ENCODE data around the gene ARHGEF40. TPM values are rescaled to one million over a fixed set of nuclear protein-coding genes. Genes with fewer than 3 reads are reported as not detected.
"Not testable (repeated sequence)": the region's sequence is repeated elsewhere in the genome, so short reads cannot be mapped to it uniquely, and the experiment has no call there.

The ARHGEF40 gene
- total RNA-seq, 2 donors from 2014 or later: 0.26 TPM; not detected in 1

- Mint-ChIP-seq H3K36me3 (ENCODE audit: low read depth) (no peaks in the 10 kb centered on the region), H3K4me3 (no peak overlapping the region), H3K9me3 (no peaks in the 10 kb centered on the region), H3K27me3 (peaks cover 9% of the 10 kb centered on the region), H3K4me1 (no peaks in the 10 kb centered on the region), H3K27ac (peak overlapping the region; percentile 47)
- ATAC-seq (replicated peaks): no peak
Measured at GRCh38 chr14:21033133-21033698, 36.9 kb upstream of the ARHGEF40 start.

- no peak for ATAC-seq (replicated peaks)
- no peaks in the 10 kb centered on the region for H3K36me3 Mint-ChIP-seq (ENCODE audit: low read depth)
- no peaks in the 10 kb centered on the region for H3K4me1 Mint-ChIP-seq
Measured at GRCh38 chr14:21034707-21035106, 35.4 kb upstream of the ARHGEF40 start, which contains the start of gene RNASE13. RNASE13 (minus strand) TSS chr14:21034807; CDS start chr14:21034288, 519 bp downstream.

GRCh38 chr14:21036751-21037150 is 33.4 kb upstream of the ARHGEF40 start:
- H3K27me3 Mint-ChIP-seq: peaks cover 9% of the 10 kb centered on the region
- no peak overlapping the region for H3K27ac Mint-ChIP-seq
- peak; percentile 61 for ATAC-seq (replicated peaks)

More at GRCh38 chr14:21034707-21035106, 35.4 kb upstream of the ARHGEF40 start, which contains the start of gene RNASE13:
- H3K27me3 Mint-ChIP-seq: peaks cover 9% of the 10 kb centered on the region
- H3K4me3 Mint-ChIP-seq: no peak within 1 kb of the TSS
- H3K9me3 Mint-ChIP-seq: no peaks in the 10 kb centered on the region
- no peak within 1 kb of the TSS for H3K27ac Mint-ChIP-seq

GRCh38 chr14:21037156-21037555 is 32.9 kb upstream of the ARHGEF40 start:
- peaks cover 9% of the 10 kb centered on the region for H3K27me3 Mint-ChIP-seq
- H3K9me3 Mint-ChIP-seq: no peaks in the 10 kb centered on the region
- H3K27ac Mint-ChIP-seq: no peak overlapping the region
- H3K4me1 Mint-ChIP-seq: no peaks in the 10 kb centered on the region
- no peak for ATAC-seq (replicated peaks)
- H3K4me3 Mint-ChIP-seq: no peak overlapping the region
- no peaks in the 10 kb centered on the region for H3K36me3 Mint-ChIP-seq (ENCODE audit: low read depth)

More at GRCh38 chr14:21036751-21037150, 33.4 kb upstream of the ARHGEF40 start:
- no peaks in the 10 kb centered on the region for H3K36me3 Mint-ChIP-seq (ENCODE audit: low read depth)
- no peaks in the 10 kb centered on the region for H3K9me3 Mint-ChIP-seq
- no peak overlapping the region for H3K4me3 Mint-ChIP-seq
- no peaks in the 10 kb centered on the region for H3K4me1 Mint-ChIP-seq

- no peak for ATAC-seq (replicated peaks)
- Mint-ChIP-seq H3K4me1 (no peaks in the 10 kb centered on the region), H3K27me3 (no peaks in the 10 kb centered on the region), H3K9me3 (no peaks in the 10 kb centered on the region), H3K27ac (peak overlapping the region; percentile 41), H3K36me3 (ENCODE audit: low read depth) (no peaks in the 10 kb centered on the region), H3K4me3 (no peak overlapping the region)
Measured at GRCh38 chr14:21038441-21039422, 31.4 kb upstream of the ARHGEF40 start.

DNA sequence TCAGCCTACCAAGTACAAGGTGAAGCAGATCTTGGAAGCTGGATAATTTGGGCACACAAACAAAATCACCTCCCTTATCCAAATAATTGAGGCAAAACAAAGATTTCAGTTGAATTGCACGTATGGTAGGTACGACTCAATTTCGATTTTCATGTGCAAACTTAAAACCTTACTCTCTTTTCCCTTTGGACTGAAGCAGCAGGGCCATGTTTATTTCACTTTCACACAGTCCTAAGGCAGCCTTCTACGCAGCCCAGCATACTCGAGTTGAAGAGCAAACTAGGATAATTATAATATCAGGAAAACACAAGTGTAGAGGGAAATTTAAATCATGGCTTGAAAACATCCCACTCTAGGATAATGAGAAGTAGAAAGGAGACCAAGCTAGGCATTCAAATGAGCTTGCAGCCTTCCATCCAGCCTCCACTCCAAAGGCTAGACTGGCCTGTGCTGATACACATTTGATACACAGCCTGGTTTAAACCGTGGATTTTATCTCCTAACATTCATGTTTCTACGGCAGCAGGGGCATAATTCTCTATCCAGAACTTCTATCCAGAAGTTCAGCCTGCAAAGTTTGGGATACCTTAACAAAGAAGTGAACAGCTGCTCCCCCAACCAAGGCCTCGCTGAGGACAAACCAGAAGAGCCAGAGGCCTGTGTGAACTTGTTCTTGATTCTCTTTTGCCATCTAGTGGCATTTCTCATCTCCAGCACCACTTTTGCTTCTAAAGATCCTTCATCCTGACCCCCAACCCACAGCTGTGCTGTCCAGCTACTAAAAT is 30.3 kb upstream of the ARHGEF40 start:
- H3K36me3 Mint-ChIP-seq (ENCODE audit: low read depth): no peaks in the 10 kb centered on the region
- peak; percentile 43 for ATAC-seq (replicated peaks)
- H3K4me1 Mint-ChIP-seq: peaks cover 6% of the 10 kb centered on the region
- no peaks in the 10 kb centered on the region for H3K27me3 Mint-ChIP-seq
- no peak overlapping the region for H3K4me3 Mint-ChIP-seq
- H3K27ac Mint-ChIP-seq: peak overlapping the region; percentile 41
- H3K9me3 Mint-ChIP-seq: no peaks in the 10 kb centered on the region

DNA sequence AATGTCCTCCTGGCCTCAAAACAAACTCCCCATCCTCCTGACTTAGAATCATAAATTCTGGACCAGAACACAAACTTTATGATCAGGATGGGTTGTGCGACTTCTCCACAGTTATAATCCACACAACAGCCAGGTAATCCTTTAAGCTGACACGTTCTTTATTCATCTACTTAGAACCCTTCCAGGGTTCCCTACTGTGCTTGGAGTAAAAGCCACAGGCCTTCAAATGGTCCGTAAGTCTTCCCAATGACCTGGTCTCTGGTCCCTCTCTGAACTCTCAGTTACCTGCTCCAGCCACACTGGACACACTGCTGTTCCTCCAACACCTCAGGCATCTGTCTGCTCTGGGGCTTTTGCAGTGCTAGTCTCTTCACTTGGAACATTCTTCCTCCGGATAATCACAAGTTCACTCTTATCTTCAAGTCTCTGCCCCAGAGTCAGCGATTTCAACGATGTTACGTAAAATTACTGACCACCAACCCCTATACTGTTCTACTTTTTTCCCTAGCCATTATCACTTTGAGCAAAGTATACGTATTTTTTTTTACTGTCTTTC is 29.7 kb upstream of the ARHGEF40 start:
- H3K4me1 Mint-ChIP-seq: peaks cover 12% of the 10 kb centered on the region
- H3K4me3 Mint-ChIP-seq: no peak overlapping the region
- H3K27me3 Mint-ChIP-seq: no peaks in the 10 kb centered on the region
- ATAC-seq (replicated peaks): no peak
- H3K27ac Mint-ChIP-seq: peak overlapping the region; percentile 15
- H3K9me3 Mint-ChIP-seq: no peaks in the 10 kb centered on the region
- no peaks in the 10 kb centered on the region for H3K36me3 Mint-ChIP-seq (ENCODE audit: low read depth)

DNA sequence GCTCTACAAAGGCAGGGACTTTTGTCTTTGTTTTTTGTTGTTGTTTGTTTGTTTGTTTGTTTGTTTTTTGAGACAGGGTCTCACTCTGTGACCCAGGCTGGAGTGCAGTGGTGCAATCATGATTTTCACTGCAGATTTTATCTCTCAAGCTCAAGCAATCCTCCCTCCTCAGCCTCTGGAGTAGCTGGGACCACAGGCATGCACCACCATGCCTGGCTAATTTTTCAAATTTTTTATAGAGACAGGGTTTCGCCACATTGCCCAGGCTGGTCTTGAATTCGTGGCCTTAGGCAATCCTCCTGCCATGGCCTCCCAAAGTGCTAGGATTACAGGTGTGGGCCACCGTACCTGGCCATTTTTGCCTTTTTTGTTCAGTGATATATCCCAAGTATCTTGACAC is 29.2 kb upstream of the ARHGEF40 start:
- H3K4me3 Mint-ChIP-seq; H3K36me3 Mint-ChIP-seq (ENCODE audit: low read depth); H3K9me3 Mint-ChIP-seq; H3K27me3 Mint-ChIP-seq; ATAC-seq (replicated peaks): not testable (repeated sequence)
- H3K4me1 Mint-ChIP-seq: peaks cover 12% of the 10 kb centered on the region
- peak overlapping the region; percentile 15 for H3K27ac Mint-ChIP-seq

DNA sequence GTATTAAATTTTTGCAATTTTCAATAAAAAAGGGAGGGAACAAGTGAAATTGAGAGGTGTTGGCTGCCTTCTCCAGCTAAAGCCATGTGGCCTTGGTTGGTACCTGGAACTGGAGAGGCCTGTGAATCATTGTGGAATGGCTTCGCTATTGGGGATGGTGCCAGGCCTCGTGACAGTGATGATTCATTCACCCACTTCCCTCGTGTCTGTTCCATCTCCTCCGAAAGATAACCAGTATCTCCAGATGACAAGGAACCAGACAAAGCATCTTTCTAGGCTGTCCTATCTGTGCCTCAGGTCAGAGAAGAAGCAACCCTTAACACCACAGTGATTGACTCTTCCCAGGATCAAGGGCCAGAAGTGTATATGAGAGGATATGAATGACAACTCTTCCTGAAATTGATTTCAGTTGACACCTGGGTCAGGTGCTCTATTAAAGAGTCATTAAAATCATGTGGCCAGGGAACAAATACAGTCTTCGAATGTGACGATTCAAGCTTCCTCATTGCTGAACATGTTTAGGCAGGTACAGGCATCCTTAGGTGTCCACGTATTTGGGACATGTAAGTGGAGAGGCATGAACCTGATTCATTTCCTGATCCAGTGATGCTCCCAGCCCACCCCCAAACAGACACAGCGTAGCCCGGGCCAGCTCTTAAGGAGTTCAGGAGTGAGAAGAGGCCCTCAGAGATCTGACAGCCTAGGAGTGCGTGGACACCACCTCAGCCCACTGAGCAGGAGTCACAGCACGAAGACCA is 28.2 kb upstream of the ARHGEF40 start, which contains the start of gene RNASE7:
Gene RNASE7, plus strand, starts transcription at position 687 of the 758 bp plus-strand sequence. CDS start 631 bp downstream, outside the sequence.
- no peak within 1 kb of the TSS for H3K4me3 Mint-ChIP-seq
- peaks cover 12% of the 10 kb centered on the region for H3K4me1 Mint-ChIP-seq
- H3K27me3 Mint-ChIP-seq: no peaks in the 10 kb centered on the region
- H3K27ac Mint-ChIP-seq: no peak within 1 kb of the TSS
- H3K9me3 Mint-ChIP-seq: no peaks in the 10 kb centered on the region
- H3K36me3 Mint-ChIP-seq (ENCODE audit: low read depth): no peaks in the 10 kb centered on the region
- ATAC-seq (replicated peaks): peak; percentile 49

- ATAC-seq (replicated peaks): no peak
- Mint-ChIP-seq H3K4me1 (peaks cover 12% of the 10 kb centered on the region), H3K4me3 (no peak overlapping the region), H3K27ac (no peak overlapping the region), H3K9me3 (no peaks in the 10 kb centered on the region), H3K27me3 (no peaks in the 10 kb centered on the region), H3K36me3 (ENCODE audit: low read depth) (no peaks in the 10 kb centered on the region)
Measured at GRCh38 chr14:21042918-21043317, 27.2 kb upstream of the ARHGEF40 start.

- Mint-ChIP-seq H3K27me3 (no peaks in the 10 kb centered on the region), H3K9me3 (no peaks in the 10 kb centered on the region), H3K4me3 (no peak overlapping the region), H3K27ac (no peak overlapping the region), H3K4me1 (peaks cover 12% of the 10 kb centered on the region), H3K36me3 (ENCODE audit: low read depth) (no peaks in the 10 kb centered on the region)
- no peak for ATAC-seq (replicated peaks)
Measured at GRCh38 chr14:21043387-21043973, 26.6 kb upstream of the ARHGEF40 start.

DNA sequence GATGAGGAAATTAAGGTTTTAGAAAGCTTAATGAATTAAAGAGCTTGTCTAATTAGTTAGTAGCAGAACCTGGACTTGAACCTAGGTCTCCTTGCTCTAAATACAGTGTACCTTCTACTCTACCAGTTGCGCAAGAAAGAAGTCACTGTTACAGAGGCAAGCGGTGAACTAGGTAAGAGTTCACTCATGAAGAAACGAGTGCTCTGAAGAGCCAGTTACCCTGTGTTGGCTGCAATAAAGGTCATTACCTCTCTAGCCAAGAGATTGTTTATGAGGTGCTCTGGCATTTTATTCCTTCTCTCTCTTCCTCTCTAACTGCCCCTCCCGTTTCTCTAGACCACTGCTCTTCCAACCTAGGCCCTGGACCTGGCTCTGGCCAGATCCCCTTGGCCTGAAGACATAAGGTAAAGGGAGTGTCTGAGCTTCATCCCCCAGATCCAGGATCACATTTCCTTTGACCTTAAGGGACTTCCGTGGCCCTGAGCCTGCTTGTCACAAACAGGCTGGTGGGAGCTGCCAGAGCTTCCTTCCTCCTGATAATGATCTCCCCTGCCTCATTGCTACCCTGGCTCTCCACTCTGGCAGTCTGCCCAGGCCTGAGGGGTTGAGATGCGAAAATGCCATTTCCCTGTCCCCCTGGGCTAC is 26.0 kb upstream of the ARHGEF40 start:
- peaks cover 12% of the 10 kb centered on the region for H3K4me1 Mint-ChIP-seq
- no peak overlapping the region for H3K4me3 Mint-ChIP-seq
- H3K9me3 Mint-ChIP-seq: no peaks in the 10 kb centered on the region
- peak overlapping the region; percentile 51 for H3K27ac Mint-ChIP-seq
- ATAC-seq (replicated peaks): no peak
- H3K36me3 Mint-ChIP-seq (ENCODE audit: low read depth): no peaks in the 10 kb centered on the region
- H3K27me3 Mint-ChIP-seq: no peaks in the 10 kb centered on the region

DNA sequence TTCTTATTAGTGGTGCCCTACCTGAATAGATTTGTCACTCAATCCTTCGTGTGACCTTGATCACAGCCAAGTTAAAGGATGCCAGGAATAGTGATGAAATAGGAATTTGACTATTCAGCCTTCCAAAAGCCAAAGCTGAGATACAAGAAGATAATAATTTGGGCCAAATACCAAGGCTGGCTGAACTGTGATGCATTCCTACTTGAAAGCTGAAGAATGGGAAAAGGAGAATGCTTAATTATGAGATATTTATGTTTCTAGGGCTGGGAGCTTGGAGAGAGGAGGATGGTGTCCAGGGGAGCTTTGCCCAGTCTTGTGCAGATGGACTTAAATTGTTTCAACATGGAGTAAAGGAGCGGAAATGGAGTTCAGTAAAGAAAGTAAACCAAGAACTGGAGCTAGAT is 22.7 kb upstream of the ARHGEF40 start:
- Mint-ChIP-seq H3K4me3 (no peak overlapping the region), H3K9me3 (no peaks in the 10 kb centered on the region), H3K27ac (no peak overlapping the region), H3K4me1 (peaks cover 12% of the 10 kb centered on the region), H3K27me3 (peaks cover 3% of the 10 kb centered on the region), H3K36me3 (ENCODE audit: low read depth) (no peaks in the 10 kb centered on the region)
- no peak for ATAC-seq (replicated peaks)

Measured in activated T-helper 17 cell treated with anti-CD3 and anti-CD28 coated beads, Interleukin-2, amount 50 U/mL, for 72 hours (primary cell).